Skeletal muscle cell (primary cell): Measurements from ENCODE around the gene ENTPD3.

ENCODE experiments used
- DNase-seq: peaks from one replicate; pipeline ENCODE4 v3.0.0-alpha.2; 2010; ENCODE audit warnings: low read depth
- H3K4me3 ChIP-seq: 2 replicates; pipeline ENCODE4 v1.5.1; 2011; ENCODE audit warnings: low read depth, mild to moderate bottlenecking, control low read depth, low read length, moderate library complexity

ENTPD3 gene

GRCh38 chr3:40398346-40398745 lies 11.4 kb downstream of the ENTPD3 start:
- no peak for DNase-seq
- H3K4me3 ChIP-seq = no peak overlapping the region

GRCh38 chr3:40404591-40405198 lies 17.7 kb downstream of the ENTPD3 start:
- no peak for DNase-seq
- H3K4me3 ChIP-seq = no peak overlapping the region

- H3K4me3 ChIP-seq = no peak overlapping the region
Measured at GRCh38 chr3:40407007-40407406, 20.0 kb downstream of the ENTPD3 start.

GRCh38 chr3:40407611-40408010 lies 20.6 kb downstream of the ENTPD3 start:
- no peak overlapping the region for H3K4me3 ChIP-seq
- no peak for DNase-seq

More at GRCh38 chr3:40407007-40407406, 20.0 kb downstream of the ENTPD3 start:
- no peak for DNase-seq

- no peak overlapping the region for H3K4me3 ChIP-seq
- DNase-seq = no peak
Measured at GRCh38 chr3:40414270-40414669, 27.3 kb downstream of the ENTPD3 start.

GRCh38 chr3:40417845-40418543 lies 31.0 kb downstream of the ENTPD3 start:
- DNase-seq = no peak
- no peak overlapping the region for H3K4me3 ChIP-seq

- no peak overlapping the region for H3K4me3 ChIP-seq
Measured at GRCh38 chr3:40422861-40423260, 35.9 kb downstream of the ENTPD3 start.

GRCh38 chr3:40427045-40427669 lies 40.2 kb downstream of the ENTPD3 start:
- no peak overlapping the region for H3K4me3 ChIP-seq
- no peak for DNase-seq

More at GRCh38 chr3:40422861-40423260, 35.9 kb downstream of the ENTPD3 start:
- no peak for DNase-seq

GRCh38 chr3:40432793-40433192 lies 45.8 kb downstream of the ENTPD3 start:
- H3K4me3 ChIP-seq = no peak overlapping the region
- no peak for DNase-seq

- no peak for DNase-seq
- no peak overlapping the region for H3K4me3 ChIP-seq
Measured at GRCh38 chr3:40437889-40438288, 50.9 kb downstream of the ENTPD3 start.

- no peak for DNase-seq
- no peak overlapping the region for H3K4me3 ChIP-seq
Measured at GRCh38 chr3:40445062-40445461, 58.1 kb downstream of the ENTPD3 start.

GRCh38 chr3:40445880-40446279 lies 58.9 kb downstream of the ENTPD3 start:
- DNase-seq = no peak
- no peak overlapping the region for H3K4me3 ChIP-seq

- no peak overlapping the region for H3K4me3 ChIP-seq
- no peak for DNase-seq
Measured at GRCh38 chr3:40450438-40450837, 63.5 kb downstream of the ENTPD3 start.

- DNase-seq = no peak
- no peak overlapping the region for H3K4me3 ChIP-seq
Measured at GRCh38 chr3:40451551-40451950, 64.6 kb downstream of the ENTPD3 start.

- peak overlapping the region; percentile 66 for H3K4me3 ChIP-seq
- DNase-seq = no peak
Measured at GRCh38 chr3:40452057-40452456, 65.1 kb downstream of the ENTPD3 start.

- DNase-seq = no peak
- peak overlapping the region; percentile 66 for H3K4me3 ChIP-seq
Measured at GRCh38 chr3:40452562-40452875, 65.5 kb downstream of the ENTPD3 start.

GRCh38 chr3:40452876-40453730 lies 66.1 kb downstream of the ENTPD3 start:
- DNase-seq = peak; percentile 96
- H3K4me3 ChIP-seq = peak overlapping the region; percentile 66

- H3K4me3 ChIP-seq = peak overlapping the region; percentile 66
- DNase-seq = no peak
Measured at GRCh38 chr3:40453933-40454332, 66.9 kb downstream of the ENTPD3 start.

GRCh38 chr3:40455328-40455727 lies 68.3 kb downstream of the ENTPD3 start:
- DNase-seq = no peak
- no peak overlapping the region for H3K4me3 ChIP-seq
